ENCODE data around the gene PARD3.

PARD3 gene

DNA sequence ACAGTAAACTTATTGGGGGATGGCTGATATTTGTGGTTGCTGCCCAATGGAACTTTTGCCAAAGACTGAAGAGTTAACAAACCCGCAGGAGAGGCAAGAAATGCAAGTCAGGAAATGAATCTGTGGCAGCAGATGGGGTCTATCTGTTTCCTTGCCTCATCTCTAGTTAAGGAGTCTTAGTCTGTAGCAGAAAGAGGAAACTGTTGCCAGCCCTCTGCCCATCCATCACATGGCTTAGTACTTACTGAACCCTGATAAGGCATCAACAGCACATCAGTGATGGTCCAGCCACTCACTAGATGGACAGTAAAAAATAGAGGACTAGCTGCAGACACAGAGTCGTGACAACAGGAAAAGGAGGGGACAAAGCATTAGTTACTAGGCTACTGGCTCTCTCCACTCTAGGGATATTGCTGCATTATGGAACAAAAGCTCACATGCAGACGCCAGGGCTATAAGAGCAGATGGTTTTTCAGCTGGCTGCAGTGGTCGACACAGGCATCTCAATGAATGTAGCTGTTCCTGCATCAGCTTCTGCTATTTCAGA is 614.7 kb downstream of the PARD3 start:
- H3K27me3 ChIP-seq (replicated peaks; ENCODE audit: control insufficient read depth, insufficient read depth, low read length) = no peaks in the 10 kb centered on the region
- TF ChIP-seq, protein P1, sequence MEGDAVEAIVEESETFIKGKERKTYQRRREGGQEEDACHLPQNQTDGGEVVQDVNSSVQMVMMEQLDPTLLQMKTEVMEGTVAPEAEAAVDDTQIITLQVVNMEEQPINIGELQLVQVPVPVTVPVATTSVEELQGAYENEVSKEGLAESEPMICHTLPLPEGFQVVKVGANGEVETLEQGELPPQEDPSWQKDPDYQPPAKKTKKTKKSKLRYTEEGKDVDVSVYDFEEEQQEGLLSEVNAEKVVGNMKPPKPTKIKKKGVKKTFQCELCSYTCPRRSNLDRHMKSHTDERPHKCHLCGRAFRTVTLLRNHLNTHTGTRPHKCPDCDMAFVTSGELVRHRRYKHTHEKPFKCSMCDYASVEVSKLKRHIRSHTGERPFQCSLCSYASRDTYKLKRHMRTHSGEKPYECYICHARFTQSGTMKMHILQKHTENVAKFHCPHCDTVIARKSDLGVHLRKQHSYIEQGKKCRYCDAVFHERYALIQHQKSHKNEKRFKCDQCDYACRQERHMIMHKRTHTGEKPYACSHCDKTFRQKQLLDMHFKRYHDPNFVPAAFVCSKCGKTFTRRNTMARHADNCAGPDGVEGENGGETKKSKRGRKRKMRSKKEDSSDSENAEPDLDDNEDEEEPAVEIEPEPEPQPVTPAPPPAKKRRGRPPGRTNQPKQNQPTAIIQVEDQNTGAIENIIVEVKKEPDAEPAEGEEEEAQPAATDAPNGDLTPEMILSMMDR (IDR thresholded peaks at IDR 0.05; ENCODE audit: insufficient read depth, low read length, poor library complexity, severe bottlenecking) = no peak
- no peak for DNase-seq (ENCODE audit: extremely low read depth, insufficient read length)
- no peak overlapping the region for H3K4me3 ChIP-seq (replicated peaks; ENCODE audit: low read depth, low read length)
- H3K36me3 ChIP-seq (ENCODE audit: control insufficient read depth, insufficient read depth, low read length) = no peaks in the 10 kb centered on the region

DNA sequence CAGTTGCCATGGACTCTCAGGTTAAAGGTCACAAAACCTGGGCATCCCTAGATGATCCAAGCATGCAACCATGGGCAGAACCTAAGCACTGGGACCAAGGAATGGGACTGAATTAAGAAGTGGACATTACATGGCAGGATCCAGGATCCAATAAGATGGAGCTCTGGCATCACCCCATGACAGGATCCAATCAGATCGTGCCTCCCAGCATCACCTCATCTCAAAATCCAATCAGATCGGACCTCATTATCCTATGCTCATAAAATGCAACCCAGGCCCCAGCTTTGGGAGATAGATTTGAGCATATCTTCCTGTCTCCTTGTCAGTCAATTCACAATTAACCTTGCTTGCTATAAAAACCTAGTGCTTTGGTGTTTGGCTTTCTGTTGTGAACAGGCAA is 616.1 kb downstream of the PARD3 start:
- H3K4me3 ChIP-seq (replicated peaks; ENCODE audit: low read depth, low read length) = no peak overlapping the region
- TF ChIP-seq, protein P1 (IDR thresholded peaks at IDR 0.05; ENCODE audit: insufficient read depth, low read length, poor library complexity, severe bottlenecking) = no peak
- DNase-seq (ENCODE audit: extremely low read depth, insufficient read length) = no peak
- H3K27me3 ChIP-seq (replicated peaks; ENCODE audit: control insufficient read depth, insufficient read depth, low read length) = no peaks in the 10 kb centered on the region
- H3K36me3 ChIP-seq (ENCODE audit: control insufficient read depth, insufficient read depth, low read length) = no peaks in the 10 kb centered on the region

DNA sequence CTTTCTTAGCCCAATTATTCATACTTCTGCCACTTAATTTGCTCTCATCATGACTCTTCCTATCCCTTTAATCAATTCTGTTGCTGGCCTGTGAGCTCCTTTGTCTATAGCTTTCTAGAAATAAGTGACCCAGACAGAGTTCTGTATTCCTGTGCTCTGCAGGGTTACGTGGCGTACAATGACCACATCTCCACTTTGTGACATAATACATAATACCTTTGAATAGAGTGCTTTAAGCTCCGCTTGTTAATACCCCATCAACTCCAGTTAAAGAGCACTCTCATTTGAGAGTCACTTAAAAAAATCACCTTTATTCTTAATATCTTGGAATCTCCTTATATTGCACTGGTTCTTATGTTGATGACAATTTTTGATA is 619.0 kb downstream of the PARD3 start:
- TF ChIP-seq, protein P1 (IDR thresholded peaks at IDR 0.05; ENCODE audit: insufficient read depth, low read length, poor library complexity, severe bottlenecking) = no peak
- H3K36me3 ChIP-seq (ENCODE audit: control insufficient read depth, insufficient read depth, low read length) = no peaks in the 10 kb centered on the region
- no peaks in the 10 kb centered on the region for H3K27me3 ChIP-seq (replicated peaks; ENCODE audit: control insufficient read depth, insufficient read depth, low read length)
- no peak overlapping the region for H3K4me3 ChIP-seq (replicated peaks; ENCODE audit: low read depth, low read length)
- DNase-seq (ENCODE audit: extremely low read depth, insufficient read length) = no peak

DNA sequence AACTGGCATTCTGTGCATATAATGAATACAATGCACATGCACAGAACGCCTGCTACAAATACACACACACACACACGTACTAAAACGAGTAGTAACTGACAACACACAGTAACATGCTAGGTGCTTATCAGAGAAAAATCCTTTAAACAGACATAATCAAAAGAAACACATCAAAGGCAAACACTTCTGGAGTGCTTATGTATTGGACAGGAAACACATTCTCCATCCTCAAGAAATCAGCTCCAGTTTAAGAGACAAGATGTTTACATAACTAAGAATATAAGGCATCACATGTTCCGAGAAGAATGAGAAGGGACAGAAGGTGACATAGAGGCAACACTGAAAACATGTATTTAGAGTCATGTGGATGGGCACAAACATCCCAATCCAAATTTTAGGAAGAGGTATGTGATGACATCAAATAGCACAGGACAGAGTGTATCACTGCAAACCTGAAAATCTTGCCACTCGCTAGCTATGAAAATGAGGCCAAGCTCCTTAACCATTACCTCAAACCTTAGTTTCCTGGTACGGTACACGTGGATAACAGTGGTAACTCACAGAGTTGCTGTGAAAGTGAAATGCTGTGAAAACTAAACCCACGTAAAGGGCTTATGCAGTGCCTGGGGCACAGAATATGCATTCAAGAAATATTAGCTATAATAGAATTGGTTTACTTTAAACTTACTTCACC is 619.6 kb downstream of the PARD3 start:
- Histone ChIP-seq H3K27me3 (replicated peaks; ENCODE audit: control insufficient read depth, insufficient read depth, low read length) (no peaks in the 10 kb centered on the region), H3K4me3 (replicated peaks; ENCODE audit: low read depth, low read length) (no peak overlapping the region), H3K36me3 (ENCODE audit: control insufficient read depth, insufficient read depth, low read length) (no peaks in the 10 kb centered on the region)
- no peak for DNase-seq (ENCODE audit: extremely low read depth, insufficient read length)
- TF ChIP-seq, protein P1 (IDR thresholded peaks at IDR 0.05; ENCODE audit: insufficient read depth, low read length, poor library complexity, severe bottlenecking) = no peak

DNA sequence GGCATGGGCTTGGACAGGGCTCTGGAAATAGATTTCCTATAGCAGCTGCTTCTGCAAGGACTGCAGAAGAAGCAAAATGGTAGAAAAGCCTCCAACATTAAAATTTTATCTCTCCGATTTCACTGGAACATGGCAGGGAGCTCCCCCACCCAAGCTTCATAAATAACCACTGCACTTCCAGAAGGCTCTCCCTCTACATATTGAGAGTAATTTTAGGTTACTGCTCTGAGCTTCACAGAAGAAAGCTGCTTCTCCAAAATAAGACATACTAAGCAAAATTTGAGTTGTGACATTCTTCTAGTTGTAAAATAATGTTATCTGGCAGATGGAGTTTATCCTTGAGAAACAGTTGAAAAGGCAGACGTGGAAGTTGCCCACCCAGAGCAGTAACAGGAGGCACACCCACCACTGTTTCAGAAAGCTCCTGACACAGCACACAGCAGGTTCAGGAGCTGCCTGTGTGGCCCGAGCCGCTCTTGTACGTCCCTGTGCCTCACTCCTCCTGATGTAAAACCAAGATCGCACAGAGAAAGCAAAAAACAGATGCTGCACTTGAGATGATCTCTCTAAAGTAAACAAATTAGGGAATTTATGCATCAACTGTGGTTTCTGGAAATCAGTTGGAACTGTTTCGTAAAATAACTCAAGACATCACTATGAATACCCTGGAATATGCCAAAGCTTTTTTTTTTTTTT is 621.0 kb downstream of the PARD3 start:
- H3K27me3 ChIP-seq (replicated peaks; ENCODE audit: control insufficient read depth, insufficient read depth, low read length) = no peaks in the 10 kb centered on the region
- H3K4me3 ChIP-seq (replicated peaks; ENCODE audit: low read depth, low read length) = no peak overlapping the region
- TF ChIP-seq, protein P1 (IDR thresholded peaks at IDR 0.05; ENCODE audit: insufficient read depth, low read length, poor library complexity, severe bottlenecking) = no peak
- no peak for DNase-seq (ENCODE audit: extremely low read depth, insufficient read length)
- H3K36me3 ChIP-seq (ENCODE audit: control insufficient read depth, insufficient read depth, low read length) = no peaks in the 10 kb centered on the region

Data from GM06990 (cell line).